Measurements from ENCODE around the gene SDR42E1.

DNA sequence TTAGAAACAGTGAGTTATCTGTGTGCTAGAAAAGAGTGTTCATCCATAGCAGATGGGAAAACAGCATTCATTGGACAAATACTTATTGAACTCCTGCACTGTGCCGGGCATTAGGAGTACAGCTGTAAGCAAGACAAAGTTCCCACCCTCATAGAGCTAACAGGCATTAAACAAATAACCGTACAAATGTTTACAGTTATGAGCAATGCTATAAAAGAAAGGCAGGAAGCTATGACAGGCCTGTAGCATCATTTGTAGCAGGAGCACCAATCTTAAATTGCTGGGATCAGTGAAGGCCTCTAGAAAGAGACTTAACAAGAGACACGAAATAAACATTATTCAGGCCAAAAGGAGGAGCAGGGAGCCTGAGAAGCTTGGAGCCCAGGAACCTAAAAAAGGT, 15.6 kb downstream of the SDR42E1 start:
- TF ChIP-seq, protein P1, sequence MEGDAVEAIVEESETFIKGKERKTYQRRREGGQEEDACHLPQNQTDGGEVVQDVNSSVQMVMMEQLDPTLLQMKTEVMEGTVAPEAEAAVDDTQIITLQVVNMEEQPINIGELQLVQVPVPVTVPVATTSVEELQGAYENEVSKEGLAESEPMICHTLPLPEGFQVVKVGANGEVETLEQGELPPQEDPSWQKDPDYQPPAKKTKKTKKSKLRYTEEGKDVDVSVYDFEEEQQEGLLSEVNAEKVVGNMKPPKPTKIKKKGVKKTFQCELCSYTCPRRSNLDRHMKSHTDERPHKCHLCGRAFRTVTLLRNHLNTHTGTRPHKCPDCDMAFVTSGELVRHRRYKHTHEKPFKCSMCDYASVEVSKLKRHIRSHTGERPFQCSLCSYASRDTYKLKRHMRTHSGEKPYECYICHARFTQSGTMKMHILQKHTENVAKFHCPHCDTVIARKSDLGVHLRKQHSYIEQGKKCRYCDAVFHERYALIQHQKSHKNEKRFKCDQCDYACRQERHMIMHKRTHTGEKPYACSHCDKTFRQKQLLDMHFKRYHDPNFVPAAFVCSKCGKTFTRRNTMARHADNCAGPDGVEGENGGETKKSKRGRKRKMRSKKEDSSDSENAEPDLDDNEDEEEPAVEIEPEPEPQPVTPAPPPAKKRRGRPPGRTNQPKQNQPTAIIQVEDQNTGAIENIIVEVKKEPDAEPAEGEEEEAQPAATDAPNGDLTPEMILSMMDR (conservative IDR thresholded peaks at IDR 0.05; ENCODE audit: low read length): no peak
- no peak for TF ChIP-seq EZH2phosphoT487 (IDR thresholded peaks at IDR 0.05; ENCODE audit: borderline replicate concordance, low read depth, low read length)

All from OCI-LY7 (cell line).